B cell (primary cell): Measurements from ENCODE around the gene SLC45A2. TPM values are rescaled to one million over a fixed set of nuclear protein-coding genes. Genes with fewer than 3 reads are reported as not detected.

Source experiments
- ATAC-seq: fragments of 200-7000 bp; cut with Tn5 transposase; one replicate; pipeline ENCODE4 v1.10.0; 2021; ENCODE audit warnings: low read depth, mild to moderate bottlenecking, moderate number of reproducible peaks, moderate library complexity
- CTCF ChIA-PET: fragments of 350-600 bp; sonication (Branson Sonifier 250); formaldehyde crosslinking; loops from one replicate; lab custom pipeline; 2021; ENCODE audit warnings: antibody characterized with exemption, inconsistent platforms; lab: Charles Lee
- POLR2A ChIA-PET: fragments of 350-600 bp; sonication (Branson Sonifier 250); formaldehyde crosslinking; loops from one replicate; lab custom pipeline; 2021; ENCODE audit warnings: antibody characterized with exemption; lab: Charles Lee
- DNase-seq: peaks from one replicate; pipeline ENCODE4 v3.0.0; 2013
- H2AFZ ChIP-seq: 2 replicates; pipeline ENCODE4 v1.6.1; 2012; ENCODE audit warnings: mild to moderate bottlenecking, low read depth, low read length; ENCODE audit not compliant: insufficient read depth, poor library complexity, severe bottlenecking
- H3K27ac ChIP-seq, 2 donors: 1 replicate in 1 of 2; 2 replicates in 1 of 2; pipeline ENCODE4 v1.5.1; 2012 to 2013; ENCODE audit warnings: low read length in 2 of 2, mild to moderate bottlenecking in 2 of 2, moderate library complexity in 1 of 2
- H3K27me3 ChIP-seq, 4 experiments: fragments of 200-600 bp in 1 of 4; sonication (generic) in 1 of 4; replicated peaks in 1 of 4; 1 replicate in 2 of 4; 2 replicates in 2 of 4; pipeline versions ENCODE4 v1.6.1 to v1.7.0; 2013 to 2016; ENCODE audit warnings: low read length in 3 of 4, mild to moderate bottlenecking in 2 of 4, mixed read lengths in 1 of 4, moderate library complexity in 1 of 4; ENCODE audit not compliant: insufficient read depth in 4 of 4, control insufficient read depth in 3 of 4; ENCODE audit errors: control extremely low read depth in 1 of 4
- H3K36me3 ChIP-seq, 2 experiments: replicated peaks in 1 of 2; 1 replicate in 1 of 2; 2 replicates in 1 of 2; pipeline versions ENCODE4 v1.6.1 to v1.7.1; 2013; ENCODE audit warnings: low read length in 1 of 2; ENCODE audit not compliant: insufficient read depth in 2 of 2, control insufficient read depth in 1 of 2; ENCODE audit errors: control extremely low read depth in 1 of 2, extremely low read depth in 1 of 2
- H3K4me1 ChIP-seq, 2 donors: fragments of 200-600 bp in 1 of 2; sonication (generic) in 1 of 2; 1 replicate in 1 of 2; 2 replicates in 1 of 2; pipeline versions ENCODE4 v1.5.1 to v1.6.1; 2013 to 2017; ENCODE audit warnings: low read length in 2 of 2; ENCODE audit not compliant: control insufficient read depth in 2 of 2, insufficient read depth in 2 of 2
- H3K4me2 ChIP-seq: replicated peaks from 2 replicates; pipeline ENCODE3; 2012; ENCODE audit warnings: mild to moderate bottlenecking, low read depth, low read length; ENCODE audit not compliant: poor library complexity, severe bottlenecking
- H3K4me3 ChIP-seq, 5 experiments: fragments of 200-600 bp in 1 of 5; sonication (generic) in 1 of 5; 1 replicate in 3 of 5; 2 replicates in 2 of 5; pipeline versions ENCODE4 v1.5.1 to v1.7.0; 2011 to 2016; ENCODE audit warnings: low read length in 4 of 5, mild to moderate bottlenecking in 4 of 5, low read depth in 2 of 5, control low read depth in 1 of 5, moderate library complexity in 1 of 5; ENCODE audit not compliant: insufficient read depth in 1 of 5; ENCODE audit errors: control extremely low read depth in 1 of 5, extremely low read depth in 1 of 5
- H3K79me2 ChIP-seq: fragments of 200-600 bp; sonication (generic); one replicate; pipeline ENCODE4 v1.6.0; 2016; ENCODE audit warnings: low read length; ENCODE audit not compliant: control insufficient read depth, insufficient read depth
- H3K9ac ChIP-seq: fragments of 200-600 bp; sonication (generic); 2 replicates; pipeline ENCODE4 v1.6.1; 2017; ENCODE audit warnings: mild to moderate bottlenecking, low read length, moderate library complexity
- H3K9me3 ChIP-seq, 3 donors: one replicate each; pipeline versions ENCODE4 v1.6.1 to v1.7.1; 2013; ENCODE audit warnings: low read length in 2 of 3; ENCODE audit not compliant: control insufficient read depth in 2 of 3, insufficient read depth in 1 of 3; ENCODE audit errors: control extremely low read depth in 1 of 3
- H4K20me1 ChIP-seq: 2 replicates; pipeline ENCODE4 v1.6.0; 2012; ENCODE audit warnings: mild to moderate bottlenecking, low read length; ENCODE audit not compliant: insufficient read depth, control insufficient read depth, poor library complexity, severe bottlenecking
- H3K27ac Mint-ChIP-seq: one replicate; pipeline ENCODE4 v1.8.0; 2021; ENCODE audit warnings: mixed read lengths
- H3K27me3 Mint-ChIP-seq: one replicate; pipeline ENCODE4 v1.8.0; 2021; ENCODE audit warnings: mixed read lengths
- H3K4me1 Mint-ChIP-seq: one replicate; pipeline ENCODE4 v1.8.0; 2021; ENCODE audit warnings: mixed read lengths
- H3K4me3 Mint-ChIP-seq: one replicate; pipeline ENCODE4 v1.8.0; 2021; ENCODE audit warnings: mixed read lengths
- H3K9me3 Mint-ChIP-seq: one replicate; pipeline ENCODE4 v1.8.0; 2022; ENCODE audit warnings: mixed read lengths; ENCODE audit not compliant: insufficient read depth
- EZH2 ChIP-seq: IDR thresholded peaks from 2 replicates; pipeline ENCODE4 v1.6.1; 2012; ENCODE audit warnings: borderline replicate concordance, low read depth, mild to moderate bottlenecking, moderate library complexity, low read length; ENCODE audit not compliant: insufficient read depth, poor library complexity, severe bottlenecking
- WGBS: methylation state at CpG from one replicate; pipeline ENCODE4 v1.1.5; 2013; ENCODE audit warnings: missing lambda C conversion rate; ENCODE audit not compliant: insufficient coverage; 5-methylcytosine and 5-hydroxymethylcytosine counted together
- intact Hi-C: fragments of 100-400 bp; cut with micrococcal nuclease; formaldehyde crosslinking; loops from one replicate; pipeline ENCODE4 v1.10.0; 2022
- polyA plus RNA-seq: library from polyadenylated mRNA; depleted of rRNA; stranded (reverse); fragments of >200 nt; gene quantifications from 2 replicates; pipeline ENCODE4 v1.2.3, GENCODE V29; 2012
- total RNA-seq, 2 donors: library from RNA; stranded (reverse); fragments of 120-200 nt in 1 of 2; gene quantifications; 1 replicate in 1 of 2; 2 replicates in 1 of 2; pipeline versions ENCODE4 v1.2.3 to v1.2.4, GENCODE V29; 2013 to 2022
- TF ChIP-seq, protein P1 (sequence below): fragments of 200-600 bp; IDR thresholded peaks from one replicate; pipeline ENCODE4 v1.8.0; 2022; ENCODE audit warnings: antibody characterized with exemption, mild to moderate bottlenecking

Gene SLC45A2
- total and polyA plus RNA-seq, 2 donors (not counting 1 experiment from before 2014, with no cell fraction given) = not detected

DNA sequence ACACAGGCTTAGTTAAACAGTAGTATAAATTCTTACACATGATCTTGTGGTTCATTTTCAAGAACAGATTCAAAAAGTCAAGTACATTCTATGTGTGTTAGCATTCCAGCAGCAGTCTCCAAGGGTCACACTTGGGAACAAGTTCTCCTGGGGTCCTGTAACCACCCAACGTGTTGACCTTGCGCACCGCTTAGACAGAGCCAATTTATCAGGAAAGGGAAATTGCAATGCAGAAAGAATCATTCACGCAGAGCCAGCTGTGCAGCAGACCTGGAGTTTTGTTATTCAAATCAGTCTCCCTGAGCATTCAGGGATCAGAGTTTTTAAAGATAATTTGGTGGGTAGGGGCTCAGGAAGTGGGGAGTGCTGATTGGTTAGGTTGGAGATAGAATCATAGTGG lies 56.8 kb downstream of the SLC45A2 start:
- Histone ChIP-seq H3K4me3 (no peak overlapping the region), H3K27ac (no peak overlapping the region), H4K20me1 (no peaks in the 10 kb centered on the region), H3K4me1 (no peaks in the 10 kb centered on the region), H3K79me2 (no peaks in the 10 kb centered on the region), H3K9ac (no peak overlapping the region), H3K36me3 (no peaks in the 10 kb centered on the region), H3K27me3 (no peaks in the 10 kb centered on the region), H3K9me3 (no peaks in the 10 kb centered on the region), H2AFZ (no peak overlapping the region), H3K4me2 (no peak overlapping the region)
- intact Hi-C loops = no loop called here
- 75% methylated on average over 4 of the region's 4 CpGs for WGBS
- Mint-ChIP-seq H3K27ac (no peak overlapping the region), H3K4me3 (no peak overlapping the region), H3K9me3 (no peaks in the 10 kb centered on the region), H3K27me3 (peaks cover 18% of the 10 kb centered on the region), H3K4me1 (peaks cover 6% of the 10 kb centered on the region)
- TF ChIP-seq, protein P1, sequence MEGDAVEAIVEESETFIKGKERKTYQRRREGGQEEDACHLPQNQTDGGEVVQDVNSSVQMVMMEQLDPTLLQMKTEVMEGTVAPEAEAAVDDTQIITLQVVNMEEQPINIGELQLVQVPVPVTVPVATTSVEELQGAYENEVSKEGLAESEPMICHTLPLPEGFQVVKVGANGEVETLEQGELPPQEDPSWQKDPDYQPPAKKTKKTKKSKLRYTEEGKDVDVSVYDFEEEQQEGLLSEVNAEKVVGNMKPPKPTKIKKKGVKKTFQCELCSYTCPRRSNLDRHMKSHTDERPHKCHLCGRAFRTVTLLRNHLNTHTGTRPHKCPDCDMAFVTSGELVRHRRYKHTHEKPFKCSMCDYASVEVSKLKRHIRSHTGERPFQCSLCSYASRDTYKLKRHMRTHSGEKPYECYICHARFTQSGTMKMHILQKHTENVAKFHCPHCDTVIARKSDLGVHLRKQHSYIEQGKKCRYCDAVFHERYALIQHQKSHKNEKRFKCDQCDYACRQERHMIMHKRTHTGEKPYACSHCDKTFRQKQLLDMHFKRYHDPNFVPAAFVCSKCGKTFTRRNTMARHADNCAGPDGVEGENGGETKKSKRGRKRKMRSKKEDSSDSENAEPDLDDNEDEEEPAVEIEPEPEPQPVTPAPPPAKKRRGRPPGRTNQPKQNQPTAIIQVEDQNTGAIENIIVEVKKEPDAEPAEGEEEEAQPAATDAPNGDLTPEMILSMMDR = no peak
- no peak for TF ChIP-seq EZH2
- DNase-seq = no peak
- CTCF ChIA-PET = no interaction called here
- POLR2A ChIA-PET = no interaction called here
- ATAC-seq = no peak

DNA sequence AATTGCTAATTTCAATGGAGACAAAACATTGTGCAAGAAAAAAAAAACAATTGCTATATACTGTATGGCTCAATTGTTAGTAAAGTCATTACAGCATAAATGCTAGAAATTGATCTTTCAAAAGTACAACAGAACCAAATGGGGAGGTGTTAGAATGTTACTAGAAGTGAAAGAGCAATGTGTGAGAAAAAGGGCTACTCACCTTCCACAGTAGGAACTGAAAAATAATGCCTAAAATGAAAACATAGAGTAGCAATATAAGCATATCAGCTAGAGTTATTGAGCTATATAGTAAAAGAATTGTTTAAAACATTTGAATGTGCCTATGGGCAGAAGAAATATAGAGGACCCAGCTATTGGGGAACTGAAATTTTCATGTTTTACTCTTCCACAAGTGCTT lies 59.2 kb downstream of the SLC45A2 start:
- no peak for DNase-seq
- Mint-ChIP-seq H3K4me1 (peaks cover 6% of the 10 kb centered on the region), H3K4me3 (no peak overlapping the region), H3K27ac (no peak overlapping the region), H3K9me3 (no peaks in the 10 kb centered on the region), H3K27me3 (peaks cover 31% of the 10 kb centered on the region)
- TF ChIP-seq EZH2 = no peak
- TF ChIP-seq, protein P1 = no peak
- no peaks in the 10 kb centered on the region for H3K36me3 ChIP-seq
- no peaks in the 10 kb centered on the region for H4K20me1 ChIP-seq
- CTCF ChIA-PET = interaction anchor here (5.0 kb wide), 1 partner anchor 10 kb away, joined by 18 read pairs; the partner anchor contains the start of gene RXFP3
- peaks cover 0 to 4% (median 1%) of the 10 kb centered on the region in 4 experiments for H3K27me3 ChIP-seq
- H3K9ac ChIP-seq = no peak overlapping the region
- no peak overlapping the region for H3K4me3 ChIP-seq
- no peak overlapping the region for H3K27ac ChIP-seq
- H3K79me2 ChIP-seq = no peaks in the 10 kb centered on the region
- H2AFZ ChIP-seq = no peak overlapping the region
- intact Hi-C loops = no loop called here
- no peaks in the 10 kb centered on the region for H3K4me1 ChIP-seq
- H3K9me3 ChIP-seq = peaks cover 0 to under 1% (median 0%) of the 10 kb centered on the region in 3 donors
- no peak overlapping the region for H3K4me2 ChIP-seq
- no peak for ATAC-seq
- POLR2A ChIA-PET = interaction anchor here (0.6 kb wide), 1 partner anchor 1090 kb away, joined by 3 read pairs; no protein-coding TSS in a partner anchor
